Measurements from ENCODE around the gene TSPEAR.

GRCh38 chr21:44708213-44708865, 3.0 kb downstream of the TSPEAR start:
- TF ChIP-seq CTCF (IDR thresholded peaks at IDR 0.05) (no peak), EP300 (IDR thresholded peaks at IDR 0.05; ENCODE audit: low read depth) (no peak), POLR2AphosphoS5 (IDR thresholded peaks at IDR 0.05) (no peak)
